Activated CD8-positive, alpha-beta memory T cell treated with anti-CD3 and anti-CD28 coated beads for 36 hours (primary cell): ENCODE measurements around the gene SLC30A2. TPM values are rescaled to one million over a fixed set of nuclear protein-coding genes. Genes with fewer than 3 reads are reported as not detected.

ENCODE experiments used
- CTCF ChIA-PET: fragments of 350-600 bp; sonication (Branson Sonifier 250); formaldehyde crosslinking; loops from one replicate; lab custom pipeline; 2021; ENCODE audit warnings: antibody characterized with exemption; lab: Charles Lee
- POLR2A ChIA-PET: fragments of 350-600 bp; sonication (Branson Sonifier 250); formaldehyde crosslinking; loops from one replicate; lab custom pipeline; 2021; ENCODE audit warnings: antibody characterized with exemption; lab: Charles Lee
- total RNA-seq, 2 experiments: library from RNA; stranded (reverse); gene quantifications; one replicate each; pipeline ENCODE4 v1.2.3, GENCODE V29; 2021

Gene SLC30A2
- total RNA-seq, 2 experiments from 2014 or later = not detected

DNA sequence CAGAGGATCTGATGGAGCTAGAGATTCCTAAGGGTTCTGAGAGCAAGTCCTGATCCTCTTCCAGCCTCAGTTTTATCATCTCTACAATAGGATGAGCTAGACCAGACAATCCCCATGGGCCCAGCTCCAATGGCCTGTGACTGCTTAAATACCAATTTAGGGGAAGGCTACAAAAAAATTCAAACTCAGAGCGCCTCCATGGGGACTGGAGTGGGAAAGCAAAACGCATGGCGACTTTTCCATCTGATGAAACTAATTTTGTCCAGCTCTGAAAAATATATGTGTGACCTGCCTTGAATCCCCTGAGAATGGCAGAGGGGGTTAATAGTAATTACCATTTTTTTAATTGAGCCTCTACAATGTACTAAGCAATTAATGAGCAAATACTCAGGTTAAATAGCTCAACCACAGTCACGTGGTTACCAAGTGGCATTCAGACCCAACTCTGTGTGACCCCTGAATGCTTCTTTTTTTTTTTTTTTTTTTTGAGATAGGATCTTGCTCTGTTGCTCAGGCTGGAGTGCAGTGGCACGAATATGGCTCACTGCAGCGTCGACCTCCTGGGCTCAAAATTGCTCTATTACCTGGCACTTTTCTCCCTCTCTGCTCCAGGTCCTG lies 15.9 kb downstream of the SLC30A2 start:
- CTCF ChIA-PET = interaction anchor here (0.5 to 1.4 kb wide), 3 partner anchors 11 to 871 kb away, joined by 3 read pairs; no protein-coding TSS in a partner anchor

DNA sequence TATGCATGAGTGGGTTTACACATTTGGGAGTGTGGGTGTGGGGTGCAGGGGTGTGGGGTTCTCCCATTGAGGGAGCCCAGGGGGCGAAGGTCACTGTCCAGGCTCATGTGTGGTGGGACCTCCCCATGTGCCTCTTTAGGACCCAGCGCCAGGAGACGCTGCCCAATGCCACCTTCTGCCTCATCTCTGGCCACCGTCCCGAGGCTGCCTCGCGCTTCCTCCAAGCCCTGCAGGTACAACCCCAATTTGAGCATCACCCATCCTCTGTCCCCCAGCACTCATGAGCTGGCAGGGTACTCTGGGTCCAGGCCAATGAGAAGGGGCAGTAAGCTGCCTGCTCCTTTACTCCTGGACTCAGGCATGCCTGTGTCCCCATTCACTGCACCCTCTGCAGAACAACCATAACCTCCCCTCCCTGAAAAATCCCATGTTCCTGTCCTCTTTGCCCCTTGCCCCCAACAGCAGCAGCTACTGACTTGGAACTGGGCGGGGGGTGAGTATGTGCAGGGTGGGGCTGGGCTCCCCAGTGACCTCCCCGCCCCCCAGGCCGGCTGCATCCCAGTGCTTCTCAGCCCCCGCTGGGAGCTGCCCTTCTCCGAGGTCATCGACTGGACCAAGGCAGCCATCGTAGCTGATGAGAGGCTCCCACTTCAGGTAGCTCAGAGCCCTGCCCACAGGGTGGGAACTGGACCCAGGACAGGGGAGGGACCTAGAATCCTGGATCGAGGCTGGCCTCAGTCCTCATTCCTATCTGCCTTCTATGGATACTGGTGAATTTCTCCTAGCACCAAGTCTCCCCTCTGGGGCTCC lies 16.7 kb downstream of the SLC30A2 start:
- POLR2A ChIA-PET = no interaction called here
- CTCF ChIA-PET = interaction anchor here (0.6 to 1.4 kb wide), 2 partner anchors 12 to 872 kb away, joined by 3 read pairs; no protein-coding TSS in a partner anchor

More for the DNA sequence above, 15.9 kb downstream of the SLC30A2 start:
- POLR2A ChIA-PET = no interaction called here

DNA sequence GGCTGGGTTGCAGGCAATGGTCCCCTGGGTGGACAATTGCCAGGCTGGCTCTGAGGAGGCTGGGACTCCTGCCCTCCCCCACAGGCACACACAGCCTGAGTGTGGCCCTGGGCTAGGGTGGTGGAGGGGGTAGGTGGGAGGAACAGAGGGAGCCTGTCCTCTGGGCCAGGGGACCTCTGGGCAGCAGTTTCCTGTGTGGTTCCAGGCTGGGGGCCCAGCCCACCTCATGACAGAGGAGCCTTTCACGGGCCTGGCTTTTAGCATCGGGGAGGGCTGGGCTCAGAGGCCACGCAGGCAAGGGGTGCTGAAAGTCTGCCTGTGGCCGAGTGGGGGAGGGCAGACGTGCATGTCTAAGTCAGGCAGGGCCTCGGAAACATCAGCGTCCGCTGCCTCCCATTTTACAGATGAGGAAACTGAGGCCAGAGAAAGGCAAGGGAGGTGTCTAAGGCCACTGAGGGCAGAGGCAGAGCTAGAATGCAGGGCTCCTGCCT lies 17.4 kb downstream of the SLC30A2 start:
- CTCF ChIA-PET = no interaction called here
- POLR2A ChIA-PET = no interaction called here

DNA sequence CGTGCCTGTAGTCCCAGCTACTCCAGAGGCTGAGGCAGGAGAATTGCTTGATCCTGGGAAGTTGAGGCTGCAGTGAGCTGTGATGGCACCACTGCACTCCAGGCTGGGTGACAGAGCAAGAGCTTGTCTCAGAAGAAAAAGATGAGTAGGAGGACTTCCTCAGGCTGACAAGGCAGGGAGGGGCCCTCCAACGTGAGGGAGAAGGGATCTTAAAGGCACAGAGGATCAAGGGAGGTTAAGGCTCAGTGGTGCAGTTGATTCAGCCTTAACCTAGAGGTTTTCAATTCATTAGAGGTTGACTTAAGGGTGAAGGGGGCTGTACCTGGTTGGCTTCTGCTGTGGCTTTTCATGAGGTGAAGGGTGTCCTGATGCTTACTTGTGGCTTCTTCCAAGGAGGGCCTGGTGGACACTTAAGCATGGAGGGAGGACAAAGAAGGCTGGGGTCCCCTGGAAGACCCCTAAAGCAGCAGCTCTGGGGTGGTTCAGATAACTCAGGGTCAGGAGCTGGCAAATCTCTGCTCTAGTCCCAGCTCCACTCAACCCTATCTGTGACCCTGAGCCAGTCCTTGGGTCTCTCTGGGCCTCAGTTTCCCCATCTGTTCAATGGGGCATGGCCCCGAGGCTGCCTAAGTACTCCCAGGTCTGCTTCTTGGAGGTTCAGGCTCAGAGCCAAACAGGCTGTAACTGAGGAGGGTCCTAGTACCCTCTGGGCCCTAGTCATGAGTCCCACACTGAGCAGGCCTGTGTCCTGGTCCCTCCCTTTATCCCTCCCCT lies 18.0 kb downstream of the SLC30A2 start:
- POLR2A ChIA-PET = no interaction called here

DNA sequence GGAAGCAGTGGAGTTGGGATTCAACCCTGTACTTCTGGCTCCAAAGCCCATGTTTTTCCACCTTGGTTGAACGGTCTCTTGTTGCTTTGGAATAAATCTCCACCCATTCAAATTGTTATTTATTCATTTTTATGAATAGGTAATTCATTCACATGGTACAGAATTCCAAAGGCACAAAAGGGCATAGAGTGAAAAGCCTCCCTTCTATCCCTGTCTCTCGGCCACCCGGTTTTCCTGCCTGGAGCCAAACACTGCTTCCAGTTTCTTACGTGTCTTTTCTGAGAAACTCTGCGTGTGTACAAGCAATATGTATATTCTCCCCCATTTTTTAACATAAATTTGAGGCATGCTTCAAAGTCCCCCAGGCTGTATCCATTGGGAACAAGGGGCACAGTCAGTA lies 20.4 kb downstream of the SLC30A2 start:
- ChIA-PET CTCF (no interaction called here), POLR2A (no interaction called here)

More for the DNA sequence above, 18.0 kb downstream of the SLC30A2 start:
- CTCF ChIA-PET = interaction anchor here (0.7 to 1.5 kb wide), 2 partner anchors 8 to 112 kb away, joined by 3 to 8 read pairs; no protein-coding TSS in a partner anchor

DNA sequence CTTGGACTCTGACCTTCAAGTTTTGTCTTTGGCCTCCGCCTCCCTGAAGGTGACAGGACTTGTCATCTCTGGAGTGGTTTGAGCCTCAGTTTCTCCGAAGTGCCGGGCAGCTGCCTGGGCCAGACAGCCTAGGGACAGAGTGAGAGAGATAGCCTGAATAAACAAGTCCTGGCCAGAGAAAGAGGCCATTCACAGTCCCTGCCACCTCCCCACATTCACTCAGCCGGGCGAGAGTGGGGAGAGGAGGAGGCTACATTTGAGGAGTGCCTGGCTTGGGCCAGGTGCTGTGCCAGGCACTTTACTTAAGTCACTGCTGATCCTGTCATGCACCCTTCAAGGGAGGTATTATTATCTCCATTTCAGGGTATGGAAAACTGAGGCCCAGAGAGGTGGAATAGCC lies 20.9 kb downstream of the SLC30A2 start:
- POLR2A ChIA-PET = no interaction called here
- CTCF ChIA-PET = interaction anchor here (1.4 kb wide), 1 partner anchor 11 kb away, joined by 3 read pairs; no protein-coding TSS in a partner anchor

DNA sequence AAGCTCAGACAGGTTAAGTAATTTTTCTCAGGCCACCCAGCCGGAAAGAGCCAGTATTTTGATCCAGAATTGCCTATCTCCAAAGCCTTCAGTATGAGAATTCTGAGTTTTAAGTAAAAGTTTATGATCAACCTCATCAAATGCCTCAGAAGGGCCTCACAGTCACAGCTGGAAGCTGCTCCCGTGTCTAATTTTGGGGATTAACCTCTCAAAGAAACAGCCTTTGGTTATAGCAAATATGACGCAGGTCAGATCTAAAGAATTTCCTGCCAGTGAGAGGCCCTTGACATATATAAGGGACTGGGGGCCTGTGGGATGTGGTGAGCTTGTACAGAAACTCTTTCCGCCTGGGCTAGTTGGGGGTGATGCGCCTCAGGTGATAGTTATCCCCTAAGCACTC lies 22.1 kb downstream of the SLC30A2 start:
- POLR2A ChIA-PET = no interaction called here

DNA sequence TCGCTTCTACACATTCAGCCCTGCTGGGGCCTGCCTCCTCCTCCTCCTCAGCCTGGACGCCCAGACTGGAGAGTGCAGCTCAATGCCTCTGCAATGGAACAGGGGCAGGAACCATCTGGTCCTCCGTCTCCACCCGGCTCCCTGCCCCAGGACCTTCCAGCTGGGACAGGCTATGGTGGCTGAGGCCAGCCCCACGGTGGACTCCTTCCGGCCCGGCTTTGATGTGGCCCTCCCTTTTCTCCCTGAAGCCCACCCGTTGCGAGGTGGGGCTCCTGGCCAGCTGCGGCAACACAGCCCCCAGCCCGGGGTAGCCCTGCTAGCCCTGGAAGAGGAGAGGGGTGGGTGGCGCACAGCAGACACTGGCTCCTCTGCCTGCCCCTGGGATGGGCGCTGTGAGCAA lies 22.9 kb downstream of the SLC30A2 start:
- CTCF ChIA-PET = interaction anchor here (1.1 kb wide), 1 partner anchor 24 kb away, joined by 3 read pairs; no protein-coding TSS in a partner anchor
- POLR2A ChIA-PET = no interaction called here

More for the DNA sequence above, 22.1 kb downstream of the SLC30A2 start:
- CTCF ChIA-PET = interaction anchor here (1.4 kb wide), 1 partner anchor 12 kb away, joined by 3 read pairs; no protein-coding TSS in a partner anchor

DNA sequence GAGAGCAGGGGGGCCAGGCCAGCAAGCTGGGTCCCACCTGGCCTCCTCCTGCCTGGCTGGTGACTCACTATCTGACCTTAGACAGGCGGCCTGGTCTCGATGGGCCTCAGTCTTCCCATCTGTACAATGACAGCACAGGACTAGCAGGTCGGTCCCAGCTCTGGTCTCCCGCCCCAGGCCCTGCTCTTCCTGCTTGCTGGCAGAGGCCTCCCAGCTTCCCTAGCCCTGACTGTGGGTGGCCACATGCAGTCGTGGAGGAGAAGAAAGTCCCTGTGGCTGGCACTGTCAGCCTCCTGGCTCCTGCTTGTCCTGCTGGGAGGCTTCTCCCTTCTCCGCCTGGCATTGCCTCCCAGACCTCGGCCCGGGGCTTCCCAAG lies 23.5 kb downstream of the SLC30A2 start:
- ChIA-PET CTCF (interaction anchor here (1.1 kb wide), 1 partner anchor 23 kb away, joined by 3 read pairs; no protein-coding TSS in a partner anchor), POLR2A (interaction anchor here (0.5 kb wide), 1 partner anchor 323 kb away, joined by 4 read pairs; no protein-coding TSS in a partner anchor)

DNA sequence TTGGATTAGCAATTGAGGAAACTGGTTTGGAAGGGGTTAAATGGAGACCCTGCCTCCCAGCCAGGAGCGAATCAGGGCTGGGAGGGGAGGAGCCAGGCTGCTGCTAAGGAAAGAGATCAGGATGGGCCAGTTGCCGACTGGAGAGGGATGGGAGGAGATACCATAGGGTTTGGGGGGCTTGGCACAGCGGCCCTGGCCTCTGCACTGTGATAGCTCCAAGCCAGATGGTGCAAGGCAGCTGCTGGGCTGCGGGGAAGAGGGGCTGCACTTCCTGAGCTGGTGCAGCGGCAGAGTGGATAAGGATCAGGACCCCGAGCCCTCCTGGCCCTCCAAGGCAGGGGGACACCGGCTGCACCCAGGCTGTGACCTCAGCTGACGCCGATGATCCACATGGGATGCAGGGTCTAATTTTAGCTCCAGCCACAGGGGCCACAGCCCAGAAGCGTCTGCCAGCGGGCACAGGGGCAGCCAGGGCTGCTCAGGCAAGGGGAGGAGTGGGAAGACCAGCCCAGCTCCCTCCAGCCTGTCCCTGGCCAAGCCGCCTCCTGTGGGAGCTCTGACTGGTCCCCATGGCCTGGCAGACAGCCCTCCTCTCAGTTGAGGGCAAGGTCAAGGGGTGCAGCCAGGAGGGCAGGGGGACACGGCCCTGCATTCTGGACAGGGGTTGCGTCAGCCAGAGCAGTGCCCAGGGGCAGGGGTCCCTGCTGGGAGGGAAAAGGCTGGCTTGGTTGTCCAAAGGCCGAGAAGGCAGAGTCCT lies 24.1 kb downstream of the SLC30A2 start, which contains the start of gene EXTL1:
EXTL1 (plus strand) TSS at position 129 of the 757 bp plus-strand sequence. CDS start 872 bp downstream, outside the sequence.
- POLR2A ChIA-PET = interaction anchor here (0.5 kb wide), 1 partner anchor 323 kb away, joined by 4 read pairs; no protein-coding TSS in a partner anchor
- CTCF ChIA-PET = interaction anchor here (1.1 kb wide), 1 partner anchor 22 kb away, joined by 3 read pairs; no protein-coding TSS in a partner anchor

DNA sequence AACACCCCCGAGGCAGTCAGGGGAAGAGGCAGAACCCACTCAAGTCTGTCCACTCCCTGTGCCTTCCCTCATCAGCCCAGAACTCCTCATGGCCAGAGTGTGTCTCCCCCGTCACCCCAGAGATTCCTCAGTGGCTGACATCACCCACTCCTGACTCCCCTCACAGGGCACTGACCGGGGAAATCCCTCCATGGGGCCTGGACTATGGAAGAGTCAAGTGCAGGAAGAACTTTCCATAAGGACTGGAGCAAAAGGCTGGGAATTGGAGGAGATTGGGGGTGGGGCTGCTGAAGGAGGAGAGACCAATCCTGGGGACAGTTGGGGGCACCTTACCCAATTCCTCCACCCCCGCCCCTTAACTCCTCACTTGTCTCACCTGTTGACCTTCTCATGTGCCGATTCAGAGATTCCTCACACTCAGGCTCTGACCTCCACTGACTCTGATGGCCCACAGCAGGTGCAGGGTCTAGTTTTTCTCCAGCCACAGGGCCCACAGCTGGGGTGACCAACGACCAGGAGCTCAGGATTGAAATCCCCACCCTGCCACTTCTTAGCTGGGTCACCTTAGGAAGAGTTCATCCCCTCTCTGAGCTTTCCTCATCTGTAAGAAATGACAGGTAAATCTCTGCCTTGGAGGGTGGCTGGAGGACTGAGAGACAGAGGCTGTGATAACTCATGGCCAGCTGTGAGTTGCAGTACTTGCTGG lies 24.8 kb downstream of the SLC30A2 start:
- ChIA-PET POLR2A (no interaction called here), CTCF (no interaction called here)

DNA sequence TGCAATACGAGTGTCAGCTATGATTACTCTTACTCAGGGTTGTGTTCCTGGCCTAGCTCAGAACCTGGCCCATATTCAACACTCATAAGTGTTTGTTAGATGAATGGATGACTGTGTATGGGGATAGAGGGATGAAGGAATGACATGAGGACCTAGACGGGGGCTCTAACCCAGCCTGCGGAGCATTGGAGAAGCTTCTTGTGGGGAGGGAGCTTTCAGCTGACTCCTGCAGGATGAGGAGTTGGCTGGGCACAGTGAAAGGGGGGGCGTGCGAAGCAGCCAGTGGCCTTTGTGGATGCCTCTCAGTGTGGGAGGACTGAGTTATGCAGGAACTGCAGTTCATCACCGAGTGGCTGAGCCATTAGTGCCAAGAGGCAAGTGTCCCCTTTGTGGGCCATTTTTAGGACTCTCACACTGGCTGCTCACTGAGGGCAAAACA lies 25.6 kb downstream of the SLC30A2 start:
- CTCF ChIA-PET = interaction anchor here (0.6 kb wide), 1 partner anchor 303 kb away, joined by 4 read pairs; no protein-coding TSS in a partner anchor
- POLR2A ChIA-PET = no interaction called here

DNA sequence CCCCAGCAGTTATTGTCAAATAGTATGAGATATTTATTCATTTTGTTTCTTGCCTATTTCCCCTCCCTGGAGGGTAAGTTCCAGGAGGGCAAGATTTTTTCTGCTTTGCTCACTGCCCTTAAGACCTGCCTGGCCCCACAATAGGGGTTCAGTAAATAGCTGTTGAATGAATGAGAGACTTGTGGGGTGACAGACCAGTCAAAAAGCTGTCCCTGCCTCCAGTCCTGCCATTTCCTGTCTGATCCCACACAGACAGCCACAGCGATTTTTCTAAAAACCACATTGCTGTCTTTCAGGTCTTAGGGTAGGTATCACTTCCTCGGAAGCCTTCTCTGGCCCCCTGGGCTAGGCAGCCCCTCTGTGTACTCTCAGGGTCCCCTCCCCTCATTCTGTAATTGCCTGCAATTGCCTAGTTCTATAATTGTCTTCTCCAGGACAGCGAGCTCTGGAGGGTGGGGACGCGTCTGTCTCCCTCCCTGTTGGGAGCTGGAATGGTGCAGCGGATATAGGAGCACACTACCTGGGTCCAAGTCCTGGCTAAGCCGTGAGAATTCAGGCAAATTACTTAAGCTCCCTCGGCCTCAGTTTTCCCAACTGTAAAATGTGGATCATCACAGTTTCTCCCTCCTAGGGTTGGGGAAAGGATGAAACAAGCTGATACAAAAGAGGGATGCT lies 26.1 kb downstream of the SLC30A2 start:
- POLR2A ChIA-PET = no interaction called here
- CTCF ChIA-PET = interaction anchor here (0.6 kb wide), 1 partner anchor 302 kb away, joined by 4 read pairs; no protein-coding TSS in a partner anchor

DNA sequence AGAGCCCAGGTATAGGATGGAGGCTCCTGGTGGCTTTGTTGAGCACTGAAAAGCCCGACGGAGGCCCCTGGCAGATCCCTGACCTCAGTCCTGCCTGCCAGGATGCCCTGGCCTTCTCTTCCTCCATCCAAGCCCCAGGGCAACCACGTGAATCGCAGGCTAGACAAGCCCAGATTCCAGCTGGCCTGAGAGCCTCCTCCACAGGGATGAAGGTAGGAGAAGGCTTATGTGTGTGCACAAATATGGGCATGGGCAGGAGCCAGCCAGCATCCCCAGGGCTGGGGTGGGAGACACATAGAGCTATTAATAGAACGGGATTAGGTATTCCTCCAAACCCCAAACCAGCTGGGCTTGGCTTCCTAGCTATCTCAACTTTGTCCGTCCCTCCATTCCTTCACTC lies 28.3 kb downstream of the SLC30A2 start:
- ChIA-PET CTCF (interaction anchor here (0.9 to 1.0 kb wide), 2 partner anchors 16 to 122 kb away, joined by 3 read pairs; no protein-coding TSS in a partner anchor), POLR2A (no interaction called here)

DNA sequence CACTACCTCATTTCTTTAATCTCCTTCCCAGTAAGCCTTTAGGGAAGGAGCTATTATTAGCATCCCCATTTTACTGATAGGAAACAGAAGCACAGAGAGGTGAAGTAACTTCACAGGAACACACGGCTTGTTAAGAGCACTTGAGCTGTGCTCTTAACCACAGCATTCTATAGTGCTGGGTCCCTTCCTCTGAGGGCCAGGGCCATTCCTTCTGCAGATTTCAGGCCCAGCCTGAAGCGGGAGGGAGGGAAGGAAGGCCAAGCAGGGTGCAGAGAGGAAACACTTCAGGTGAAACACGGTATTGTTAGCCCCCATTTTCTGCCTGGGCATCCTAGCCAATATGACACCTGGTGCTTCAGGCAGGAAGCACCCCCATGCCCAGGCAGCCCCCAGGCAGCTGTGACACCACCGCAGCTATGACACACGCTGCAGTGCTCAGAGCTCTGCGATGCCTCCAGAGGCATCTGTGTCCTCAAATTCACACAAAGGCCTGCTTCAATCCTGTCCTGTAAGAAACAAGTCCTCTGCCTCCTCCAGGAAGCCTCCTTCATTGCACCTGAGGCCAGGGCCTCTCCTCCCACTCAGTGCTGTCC lies 28.9 kb downstream of the SLC30A2 start:
- ChIA-PET POLR2A (interaction anchor here (0.5 kb wide), 1 partner anchor 14 kb away, joined by 5 read pairs; no protein-coding TSS in a partner anchor), CTCF (no interaction called here)

DNA sequence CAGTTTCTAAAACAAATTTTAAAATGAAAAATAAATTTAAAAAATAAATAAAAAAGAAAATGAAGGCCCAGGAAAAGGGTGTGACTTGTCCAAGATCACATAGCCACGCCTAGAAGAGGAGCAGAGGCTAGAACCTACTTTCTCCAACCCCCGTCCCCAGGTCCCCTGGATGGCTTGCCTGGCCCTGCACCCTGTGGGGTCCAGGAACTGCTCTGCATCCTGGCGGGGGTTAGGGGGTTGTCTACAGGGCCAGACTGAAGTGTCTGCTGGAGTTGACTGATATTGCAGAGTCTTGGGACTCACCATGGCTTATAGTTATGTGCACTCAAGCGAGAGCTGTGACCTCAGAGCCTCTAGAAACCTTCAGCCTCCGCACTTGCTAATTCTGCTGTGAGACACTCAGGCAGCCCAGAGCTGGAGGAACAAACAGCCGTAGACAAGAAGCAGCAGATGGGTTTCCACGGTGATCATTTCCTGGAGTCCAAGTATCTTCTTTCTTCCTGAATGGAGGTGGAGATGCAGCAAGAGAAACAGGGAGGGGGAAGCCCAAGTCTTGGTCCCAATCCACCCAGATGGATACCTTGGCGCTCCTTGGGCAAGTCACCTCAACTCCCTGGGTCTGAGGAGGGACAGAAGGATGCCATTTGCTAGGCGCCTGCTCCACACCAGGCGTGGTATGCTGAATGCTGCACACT lies 29.5 kb downstream of the SLC30A2 start:
- ChIA-PET CTCF (interaction anchor here (1.2 kb wide), 1 partner anchor 18 kb away, joined by 3 read pairs; no protein-coding TSS in a partner anchor), POLR2A (no interaction called here)
